IMR-90 (cell line): ENCODE results near the gene EPB41L2. TPM values are rescaled to one million over a fixed set of nuclear protein-coding genes. Genes with fewer than 3 reads are reported as not detected.

Experiments used
- ATAC-seq: fragments of 200-7000 bp; cut with Tn5 transposase; 2 replicates; pipeline ENCODE4 v1.9.1; 2020; ENCODE audit warnings: low read depth, mild to moderate bottlenecking, moderate library complexity
- BruUV-seq: library from RNA; stranded (reverse); fragments of 400-500 nt; replicated peaks from 2 replicates; lab custom pipeline; 2021; lab: Mats Ljungman, UMichigan
- CTCF ChIA-PET: fragments of 300-600 bp; formaldehyde crosslinking; extraction: SDS; loops from one replicate; lab custom pipeline; 2021; ENCODE audit warnings: antibody characterized with exemption; lab: Yijun Ruan, JAX
- POLR2A ChIA-PET: fragments of 300-600 bp; sonication (Branson Sonifier 250); formaldehyde crosslinking; loops from one replicate; lab custom pipeline; 2022; ENCODE audit warnings: antibody characterized with exemption; ENCODE audit not compliant: unreplicated experiment; lab: Charles Lee
- DNase-seq: peaks from one replicate; pipeline ENCODE4 v3.0.0; 2013
- H2AFZ ChIP-seq: replicated peaks from 2 replicates; pipeline ENCODE3; 2013; ENCODE audit warnings: low read length, mild to moderate bottlenecking; ENCODE audit not compliant: poor library complexity
- H2AK5ac ChIP-seq: 2 replicates; pipeline ENCODE4 v1.6.1; 2013; ENCODE audit warnings: low read depth, low read length, inconsistent platforms
- H2AK9ac ChIP-seq: replicated peaks from 2 replicates; pipeline ENCODE3; 2013; ENCODE audit warnings: mild to moderate bottlenecking, low read depth, low read length, moderate library complexity; ENCODE audit not compliant: poor library complexity
- H2BK120ac ChIP-seq: 2 replicates; pipeline ENCODE4 v1.6.1; 2013; ENCODE audit warnings: low read depth, low read length, inconsistent platforms
- H2BK15ac ChIP-seq: 3 replicates; pipeline ENCODE4 v1.6.1; 2013; ENCODE audit warnings: low read depth, low read length, inconsistent platforms
- H2BK20ac ChIP-seq: 2 replicates; pipeline ENCODE4 v1.6.1; 2013; ENCODE audit warnings: low read depth, mild to moderate bottlenecking, inconsistent platforms, low read length, moderate library complexity
- H2BK5ac ChIP-seq: 2 replicates; pipeline ENCODE4 v1.6.1; 2013; ENCODE audit warnings: mild to moderate bottlenecking, low read depth, low read length, inconsistent platforms; ENCODE audit not compliant: poor library complexity, severe bottlenecking
- H3K14ac ChIP-seq: replicated peaks from 2 replicates; pipeline ENCODE4 v1.6.1; 2013; ENCODE audit warnings: low read depth, low read length, inconsistent platforms
- H3K18ac ChIP-seq: 2 replicates; pipeline ENCODE4 v1.6.1; 2013; ENCODE audit warnings: low read depth, low read length, control low read depth
- H3K23ac ChIP-seq: 2 replicates; pipeline ENCODE4 v1.6.1; 2013; ENCODE audit warnings: low read depth, low read length, inconsistent platforms
- H3K27ac ChIP-seq: 2 replicates; pipeline ENCODE4 v1.5.1; 2013; ENCODE audit warnings: mild to moderate bottlenecking, control low read depth, low read length; ENCODE audit not compliant: insufficient read depth
- H3K27me3 ChIP-seq: 2 replicates; pipeline ENCODE4 v1.6.1; 2013; ENCODE audit warnings: low read length; ENCODE audit not compliant: control insufficient read depth, insufficient read depth
- H3K36me3 ChIP-seq: 2 replicates; pipeline ENCODE4 v1.6.1; 2013; ENCODE audit warnings: low read length, mixed read lengths; ENCODE audit not compliant: control insufficient read depth, insufficient read depth
- H3K4ac ChIP-seq: 2 replicates; pipeline ENCODE4 v1.6.1; 2013; ENCODE audit warnings: low read depth, low read length, inconsistent platforms
- H3K4me1 ChIP-seq: 2 replicates; pipeline ENCODE4 v1.6.1; 2013; ENCODE audit warnings: low read length, mixed read lengths; ENCODE audit not compliant: control insufficient read depth, insufficient read depth
- H3K4me2 ChIP-seq: 2 replicates; pipeline ENCODE4 v1.6.1; 2013; ENCODE audit warnings: low read depth, mild to moderate bottlenecking, control low read depth, low read length, moderate library complexity
- H3K4me3 ChIP-seq: 2 replicates; pipeline ENCODE4 v1.5.1; 2013; ENCODE audit warnings: low read depth, mild to moderate bottlenecking, control low read depth, low read length, moderate library complexity; ENCODE audit not compliant: insufficient read depth
- H3K56ac ChIP-seq: 2 replicates; pipeline ENCODE4 v1.6.1; 2013; ENCODE audit warnings: low read length, inconsistent platforms; ENCODE audit not compliant: insufficient read depth; ENCODE audit errors: extremely low read depth
- H3K79me1 ChIP-seq, 2 experiments: 2 replicates each; pipeline ENCODE4 v1.6.1; 2013; ENCODE audit warnings: low read length in 2 of 2, inconsistent platforms in 1 of 2, low read depth in 1 of 2
- H3K9ac ChIP-seq: 2 replicates; pipeline ENCODE4 v1.6.1; 2013; ENCODE audit warnings: low read depth, low read length, control low read depth
- H3K9me1 ChIP-seq: 2 replicates; pipeline ENCODE4 v1.6.1; 2013; ENCODE audit warnings: low read length, inconsistent platforms; ENCODE audit not compliant: insufficient read depth
- H3K9me3 ChIP-seq: 2 replicates; pipeline ENCODE4 v1.6.1; 2013; ENCODE audit warnings: low read length; ENCODE audit not compliant: control insufficient read depth, insufficient read depth
- H4K20me1 ChIP-seq: 2 replicates; pipeline ENCODE4 v1.6.1; 2013; ENCODE audit warnings: low read length, inconsistent platforms; ENCODE audit not compliant: insufficient read depth
- H4K5ac ChIP-seq: 2 replicates; pipeline ENCODE4 v1.6.1; 2013; ENCODE audit warnings: mild to moderate bottlenecking, low read depth, low read length, control low read depth
- H4K8ac ChIP-seq, 2 experiments: 2 replicates each; pipeline ENCODE4 v1.6.1; 2013; ENCODE audit warnings: low read depth in 2 of 2, low read length in 2 of 2, control low read depth in 1 of 2, inconsistent platforms in 1 of 2
- H4K91ac ChIP-seq: 2 replicates; pipeline ENCODE4 v1.6.1; 2013; ENCODE audit warnings: low read depth, low read length, inconsistent platforms; ENCODE audit not compliant: insufficient read depth
- CEBPB ChIP-seq: IDR thresholded peaks from 2 replicates; pipeline ENCODE4 v1.6.1; 2012; ENCODE audit warnings: low read depth, low read length, improper control_type of control experiment
- CTCF ChIP-seq: conservative IDR thresholded peaks from 2 replicates; pipeline ENCODE4 v1.5.1; 2012; ENCODE audit warnings: mild to moderate bottlenecking, low read depth, low read length, improper control_type of control experiment
- MXI1 ChIP-seq: IDR thresholded peaks from 2 replicates; pipeline ENCODE4 v1.6.1; 2012; ENCODE audit warnings: low read depth, mild to moderate bottlenecking, low read length, moderate library complexity, borderline replicate concordance
- NFE2L2 ChIP-seq: fragments of 150-350 bp; IDR thresholded peaks from 2 replicates; pipeline ENCODE4 v1.6.1; 2016; ENCODE audit warnings: low read depth, mild to moderate bottlenecking, low read length
- POLR2A ChIP-seq: IDR thresholded peaks from 2 replicates; pipeline ENCODE4 v1.6.1; 2012; ENCODE audit warnings: mild to moderate bottlenecking, low read depth, low read length
- RAD21 ChIP-seq: IDR thresholded peaks from 2 replicates; pipeline ENCODE4 v1.6.1; 2012; ENCODE audit warnings: low read length, improper control_type of control experiment
- RCOR1 ChIP-seq: IDR thresholded peaks from 2 replicates; pipeline ENCODE4 v1.6.1; 2012; ENCODE audit warnings: mild to moderate bottlenecking, low read length, improper control_type of control experiment; ENCODE audit not compliant: insufficient replicate concordance
- RFX5 ChIP-seq: IDR thresholded peaks from 2 replicates; pipeline ENCODE4 v1.8.0; 2012; ENCODE audit warnings: low read depth, mild to moderate bottlenecking, low read length, moderate library complexity
- WGBS, 2 experiments: methylation state at CpG; one replicate each; pipeline versions ENCODE4 v1.1.5 to v1.1.7; 2013; ENCODE audit warnings: missing lambda C conversion rate in 2 of 2; ENCODE audit not compliant: insufficient read length in 1 of 2; ENCODE audit errors: extremely low coverage in 2 of 2; 5-methylcytosine and 5-hydroxymethylcytosine counted together
- dilution Hi-C: fragments of 300-500 bp; cut with HindIII; formaldehyde crosslinking; loops from one replicate; pipeline ENCODE4 v1.14.3; 2018; ENCODE audit warnings: low sequenced_read_pairs; ENCODE audit not compliant: unreplicated experiment
- in situ Hi-C: fragments of 300-500 bp; cut with MboI; formaldehyde crosslinking; loops from 3 replicates; pipeline ENCODE4 v1.14.3; 2019; ENCODE audit warnings: low sequenced_read_pairs, inconsistent platforms, mixed read lengths
- intact Hi-C: fragments of 100-400 bp; cut with micrococcal nuclease; formaldehyde crosslinking; loops from 2 replicates; pipeline ENCODE4 v1.10.0; 2022
- polyA plus RNA-seq, 3 experiments: library from polyadenylated mRNA; depleted of rRNA; stranded (reverse); fragments of >200 nt; gene quantifications; 2 replicates each; pipeline ENCODE4 v1.2.3, GENCODE V29; 2012; ENCODE audit warnings: low replicate concordance in 1 of 3
- total RNA-seq: library from RNA; depleted of rRNA; stranded (reverse); fragments of >200 nt; gene quantifications from 2 replicates; pipeline ENCODE4 v1.2.3, GENCODE V29; 2012
- TF ChIP-seq, protein P1 (sequence below): fragments of 150-350 bp; IDR thresholded peaks from 2 replicates; pipeline ENCODE4 v1.6.1; 2017; ENCODE audit warnings: mild to moderate bottlenecking, antibody characterized with exemption, low read length, low read depth
- TF ChIP-seq, protein P2 (sequence below): fragments of 150-350 bp; IDR thresholded peaks from 2 replicates; pipeline ENCODE4 v1.6.1; 2016; ENCODE audit warnings: low read depth, mild to moderate bottlenecking, low read length, moderate library complexity, borderline replicate concordance

Gene EPB41L2
- total and polyA plus RNA-seq, 2 of the 4 experiments (the other 2 are of a cell fraction): 85.7 to 99.8 TPM

DNA sequence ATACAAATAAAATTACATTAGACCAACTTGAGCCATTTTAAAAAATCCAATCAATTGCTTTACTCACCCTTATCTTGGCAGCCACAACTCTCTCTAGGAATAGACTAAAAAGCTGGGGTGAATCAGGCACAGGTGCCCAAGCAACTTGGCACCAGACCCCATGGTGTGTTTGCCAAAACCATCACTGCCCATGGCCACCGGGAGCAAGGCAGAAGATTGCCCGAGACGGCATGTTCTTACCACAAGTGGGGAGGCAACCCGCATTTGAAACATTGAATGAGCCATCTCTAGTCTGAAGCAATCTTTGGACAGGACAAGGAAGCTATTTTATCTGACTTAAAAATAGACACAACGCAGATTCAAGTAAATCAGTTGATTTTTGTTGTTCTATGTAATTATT lies 166.8 kb downstream of the EPB41L2 start:
- no peak overlapping the region for H3K9ac ChIP-seq
- peaks cover 6% of the 10 kb centered on the region for H3K4me1 ChIP-seq
- H2AK5ac ChIP-seq: no peak overlapping the region
- H3K9me3 ChIP-seq: no peaks in the 10 kb centered on the region
- ChIA-PET CTCF (interaction anchor here (0.5 kb wide), 1 partner anchor 87 kb away, joined by 6 read pairs; no protein-coding TSS in a partner anchor), POLR2A (no interaction called here)
- H3K56ac ChIP-seq: no peak overlapping the region
- in situ Hi-C loops: no loop called here
- H2BK120ac ChIP-seq: no peak overlapping the region
- intact Hi-C loops: no loop called here
- no peak overlapping the region for H2BK5ac ChIP-seq
- no peaks in the 10 kb centered on the region for H3K27me3 ChIP-seq
- peaks cover 35% of the 10 kb centered on the region for H3K36me3 ChIP-seq
- dilution Hi-C loops: no loop called here
- no peak overlapping the region for H3K18ac ChIP-seq
- no peak overlapping the region for H2AK9ac ChIP-seq
- H4K5ac ChIP-seq: no peak overlapping the region
- H4K8ac ChIP-seq: no peak overlapping the region
- no peak overlapping the region for H3K23ac ChIP-seq
- no peak for DNase-seq
- H3K9me1 ChIP-seq: peaks cover 10% of the 10 kb centered on the region
- H3K14ac ChIP-seq: no peak overlapping the region
- H3K4me3 ChIP-seq: no peak overlapping the region
- peaks cover 7 to 19% of the 10 kb centered on the region in 2 experiments; a peak in 3 of 4 replicates for H3K79me1 ChIP-seq
- ATAC-seq: no peak
- WGBS, 2 experiments: 96% methylated on average over 4 of the region's 5 CpGs; no CpG with 5 or more reads in 1 of the 2 experiments
- no peak overlapping the region for H2AFZ ChIP-seq
- H4K91ac ChIP-seq: no peak overlapping the region
- H3K4me2 ChIP-seq: no peak overlapping the region
- TF ChIP-seq NFE2L2 (no peak), RAD21 (no peak), CEBPB (no peak), MXI1 (no peak), CTCF (no peak), RFX5 (no peak), RCOR1 (no peak), POLR2A (no peak)
- TF ChIP-seq, protein P1, sequence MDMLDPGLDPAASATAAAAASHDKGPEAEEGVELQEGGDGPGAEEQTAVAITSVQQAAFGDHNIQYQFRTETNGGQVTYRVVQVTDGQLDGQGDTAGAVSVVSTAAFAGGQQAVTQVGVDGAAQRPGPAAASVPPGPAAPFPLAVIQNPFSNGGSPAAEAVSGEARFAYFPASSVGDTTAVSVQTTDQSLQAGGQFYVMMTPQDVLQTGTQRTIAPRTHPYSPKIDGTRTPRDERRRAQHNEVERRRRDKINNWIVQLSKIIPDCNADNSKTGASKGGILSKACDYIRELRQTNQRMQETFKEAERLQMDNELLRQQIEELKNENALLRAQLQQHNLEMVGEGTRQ: no peak
- TF ChIP-seq, protein P2, sequence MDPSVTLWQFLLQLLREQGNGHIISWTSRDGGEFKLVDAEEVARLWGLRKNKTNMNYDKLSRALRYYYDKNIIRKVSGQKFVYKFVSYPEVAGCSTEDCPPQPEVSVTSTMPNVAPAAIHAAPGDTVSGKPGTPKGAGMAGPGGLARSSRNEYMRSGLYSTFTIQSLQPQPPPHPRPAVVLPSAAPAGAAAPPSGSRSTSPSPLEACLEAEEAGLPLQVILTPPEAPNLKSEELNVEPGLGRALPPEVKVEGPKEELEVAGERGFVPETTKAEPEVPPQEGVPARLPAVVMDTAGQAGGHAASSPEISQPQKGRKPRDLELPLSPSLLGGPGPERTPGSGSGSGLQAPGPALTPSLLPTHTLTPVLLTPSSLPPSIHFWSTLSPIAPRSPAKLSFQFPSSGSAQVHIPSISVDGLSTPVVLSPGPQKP: no peak
- no TSS peak for BruUV-seq
- no peak overlapping the region for H2BK20ac ChIP-seq
- H2BK15ac ChIP-seq: no peak overlapping the region
- H4K20me1 ChIP-seq: no peaks in the 10 kb centered on the region
- H3K4ac ChIP-seq: no peak overlapping the region
- no peak overlapping the region for H3K27ac ChIP-seq
